NCI-H2196 (cell line): ENCODE results near the gene ZSWIM3.
A peak's percentile ranks its signal among the peaks of the same experiment; 100 is the strongest.
"Not testable (repeated sequence)": the region's sequence is repeated elsewhere in the genome, so short reads cannot be mapped to it uniquely, and the experiment has no call there.

Source experiments
- DNase-seq: peaks from one replicate; lab custom pipeline; 2025; ENCODE audit not compliant: unreplicated experiment; lab: John Stamatoyannopoulos, UW

The ZSWIM3 gene

DNA sequence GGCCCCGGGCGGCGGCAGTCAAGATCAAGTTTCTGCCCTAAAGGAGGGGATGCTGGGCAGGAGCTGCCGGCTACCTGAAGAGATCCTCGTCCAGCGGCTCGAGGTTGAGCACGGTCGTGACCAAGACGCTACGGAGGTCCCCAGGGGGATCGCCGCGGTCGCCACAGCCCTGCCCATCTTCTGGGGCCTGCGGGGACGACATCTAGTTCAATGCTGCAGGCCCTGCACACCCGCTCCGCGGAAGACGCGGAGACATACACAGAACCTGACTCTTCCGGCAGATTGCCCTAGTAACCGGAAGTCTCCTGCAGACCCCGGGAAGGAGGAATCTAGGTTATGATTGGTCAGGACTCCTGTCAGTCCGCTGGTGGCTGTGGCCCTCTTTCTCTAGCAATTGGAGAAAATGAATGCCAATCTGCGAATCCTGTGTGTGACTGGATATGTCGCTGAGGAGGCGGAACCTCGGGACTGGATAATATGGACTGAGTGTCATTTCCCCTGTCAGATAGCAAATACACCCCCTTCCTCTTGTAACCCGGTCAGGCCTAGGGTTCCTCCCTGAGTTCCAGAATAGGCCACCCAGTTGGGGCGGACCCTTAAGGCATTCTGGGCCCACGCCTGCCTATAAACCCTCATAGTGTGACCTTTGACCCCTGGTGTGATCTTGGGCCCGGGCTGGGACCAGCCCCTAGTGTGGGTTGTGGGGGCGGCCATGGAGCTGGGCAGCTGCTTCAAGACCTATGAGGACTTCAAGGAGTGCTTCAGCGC lies at the start of gene ZSWIM3, which contains the start of gene ACOT8:
ZSWIM3 (plus strand) TSS at position 501 of the 768 bp plus-strand sequence; CDS start at position 713, 212 bp downstream.
ACOT8 (minus strand) TSS at position 279 of the 768 bp plus-strand sequence; CDS start at position 202, 77 bp downstream.
- peak; percentile 100 for DNase-seq

DNA sequence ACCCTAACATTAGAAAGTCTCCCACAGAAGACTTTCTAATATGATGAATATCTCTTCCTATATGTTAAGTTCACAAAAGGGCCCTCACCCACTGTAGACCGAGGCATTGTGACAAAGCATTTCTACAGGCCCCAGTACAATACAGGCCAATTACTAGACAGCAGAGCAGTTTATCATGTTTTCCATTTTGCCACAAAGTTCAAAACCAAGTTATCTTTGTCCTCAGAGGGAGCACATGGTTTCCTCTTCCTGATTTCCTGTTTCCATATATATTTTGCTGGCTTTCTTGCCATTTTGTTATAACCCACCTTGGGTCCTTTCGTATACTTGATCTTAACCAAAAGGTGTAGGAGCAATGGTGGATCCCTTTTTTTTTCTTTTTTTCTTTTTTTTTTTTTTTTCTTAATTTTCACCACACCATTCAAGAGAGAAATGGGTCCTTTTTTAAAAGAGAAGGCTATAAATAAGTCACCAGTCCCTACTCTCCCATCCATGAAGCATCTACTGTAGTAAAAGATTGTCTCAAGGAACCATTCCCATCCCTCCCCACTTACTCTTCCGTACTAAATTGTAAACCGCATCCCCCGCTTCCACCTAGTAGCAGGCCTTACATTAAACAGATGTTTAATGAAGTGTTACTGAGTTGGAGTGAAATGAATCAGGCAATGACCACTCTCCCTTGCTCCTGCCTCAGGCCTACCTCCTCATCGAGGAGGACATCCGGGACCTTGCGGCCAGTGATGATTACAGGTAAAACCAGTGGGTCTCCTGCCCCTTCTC lies 47.0 kb upstream of the ZSWIM3 start:
- no peak for DNase-seq

DNA sequence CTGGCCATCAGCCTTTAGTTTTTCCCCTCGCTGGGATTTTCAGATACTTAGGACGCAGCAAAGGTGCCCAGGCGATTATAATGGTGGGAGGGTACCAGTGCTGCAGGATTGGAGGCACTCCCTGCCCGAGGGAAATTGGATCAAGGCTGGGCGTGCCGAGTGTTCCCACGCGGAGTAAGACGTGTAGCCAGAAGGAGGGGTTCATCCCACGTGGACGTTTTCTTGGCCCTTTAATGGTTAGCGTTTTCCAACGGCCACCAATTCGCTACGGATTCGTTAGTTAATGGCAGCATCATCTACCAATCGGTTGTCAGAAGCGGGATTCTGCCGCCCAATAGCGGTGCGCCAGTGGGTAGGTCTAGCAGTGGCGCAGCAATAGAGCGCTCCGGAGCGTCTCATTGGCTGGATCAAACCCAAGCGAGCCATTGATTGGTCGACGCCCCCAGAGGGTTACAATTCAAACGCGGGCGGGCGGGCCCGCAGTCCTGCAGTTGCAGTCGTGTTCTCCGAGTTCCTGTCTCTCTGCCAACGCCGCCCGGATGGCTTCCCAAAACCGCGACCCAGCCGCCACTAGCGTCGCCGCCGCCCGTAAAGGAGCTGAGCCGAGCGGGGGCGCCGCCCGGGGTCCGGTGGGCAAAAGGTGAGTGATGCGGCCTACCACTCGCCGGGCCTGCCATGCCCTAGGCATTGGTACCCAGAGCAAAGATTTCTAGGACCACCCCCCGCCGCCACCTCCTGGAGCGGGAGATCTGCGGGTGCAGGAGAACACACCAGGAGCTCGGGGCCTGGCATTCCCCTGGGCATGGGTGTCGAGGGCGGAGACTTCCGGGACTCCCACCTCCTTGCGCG lies 45.0 kb upstream of the ZSWIM3 start, which contains the start of gene UBE2C:
UBE2C (plus strand) TSS at position 488 of the 849 bp plus-strand sequence; CDS start at position 540, 52 bp downstream.
- peak; percentile 99 for DNase-seq

DNA sequence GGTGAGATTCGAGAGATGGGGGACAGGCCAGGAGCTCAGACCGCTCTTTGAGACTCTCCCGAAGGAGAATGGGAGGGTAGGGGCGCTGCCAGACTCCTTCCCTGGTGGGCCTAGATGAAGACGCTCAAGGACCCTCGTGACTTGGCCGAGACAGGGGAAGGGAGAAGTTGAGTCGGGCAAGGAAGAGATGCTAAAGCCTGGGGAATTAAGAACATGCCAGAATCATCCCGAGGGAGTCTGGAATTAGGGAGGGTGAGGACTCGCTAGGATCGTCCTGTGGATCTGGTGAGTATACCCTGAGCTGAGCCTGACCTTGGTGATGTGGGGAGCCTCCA lies 44.4 kb upstream of the ZSWIM3 start:
- no peak for DNase-seq

DNA sequence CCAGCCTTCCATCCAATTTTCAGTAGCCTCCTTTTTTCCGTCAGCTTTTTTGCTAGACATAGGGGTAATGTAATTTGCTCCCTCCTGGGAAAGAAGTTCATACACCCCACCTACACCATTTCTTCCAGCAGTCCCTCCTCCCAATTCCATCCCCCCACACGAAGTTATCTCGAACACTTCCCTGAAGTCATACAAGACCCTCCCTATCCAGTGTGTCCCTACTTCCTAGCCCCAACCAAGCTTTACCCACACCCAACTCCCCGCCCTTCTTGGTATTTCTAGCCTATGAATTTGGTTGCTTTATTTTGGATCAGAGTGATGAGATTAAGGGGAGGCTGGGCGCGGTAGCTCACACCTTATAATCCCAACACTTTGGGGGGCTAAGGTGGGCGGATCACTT lies 43.9 kb upstream of the ZSWIM3 start:
- no peak for DNase-seq

DNA sequence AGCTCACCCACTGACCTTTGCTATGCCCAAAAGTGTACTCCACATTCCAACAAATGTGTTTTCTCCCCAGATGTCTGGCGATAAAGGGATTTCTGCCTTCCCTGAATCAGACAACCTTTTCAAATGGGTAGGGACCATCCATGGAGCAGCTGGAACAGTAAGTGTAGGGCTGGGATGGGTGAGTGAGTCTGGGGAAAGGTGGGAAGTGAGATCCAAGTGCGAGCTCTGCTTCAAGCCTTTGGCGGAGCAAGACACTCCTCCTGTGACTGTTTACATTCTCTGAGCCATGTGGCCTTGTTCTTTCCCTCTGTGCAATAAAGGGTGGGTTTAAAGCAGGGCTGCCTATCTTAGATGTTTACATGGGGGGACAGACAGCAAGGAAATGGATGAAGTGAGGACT lies 43.1 kb upstream of the ZSWIM3 start:
- DNase-seq: no peak

DNA sequence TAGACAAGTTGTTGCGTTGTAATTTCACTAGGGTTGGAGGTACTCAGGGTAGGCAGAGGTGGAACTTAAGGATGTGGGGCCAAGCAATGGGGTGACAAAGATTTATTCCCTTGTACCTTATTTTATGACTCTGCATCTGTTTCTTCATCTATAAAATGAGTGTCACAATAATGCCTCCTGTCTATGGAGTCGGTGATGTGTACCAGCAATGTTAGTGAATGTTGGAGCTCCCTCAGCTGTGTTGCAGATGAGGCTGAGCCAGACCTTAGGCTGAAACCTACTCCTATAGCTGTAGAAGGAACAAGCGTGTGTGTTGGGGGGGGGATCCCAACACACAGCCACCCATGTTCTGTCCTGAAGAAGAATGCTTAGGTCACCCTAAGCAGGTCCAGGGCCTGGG lies 40.5 kb upstream of the ZSWIM3 start:
- DNase-seq: no peak

DNA sequence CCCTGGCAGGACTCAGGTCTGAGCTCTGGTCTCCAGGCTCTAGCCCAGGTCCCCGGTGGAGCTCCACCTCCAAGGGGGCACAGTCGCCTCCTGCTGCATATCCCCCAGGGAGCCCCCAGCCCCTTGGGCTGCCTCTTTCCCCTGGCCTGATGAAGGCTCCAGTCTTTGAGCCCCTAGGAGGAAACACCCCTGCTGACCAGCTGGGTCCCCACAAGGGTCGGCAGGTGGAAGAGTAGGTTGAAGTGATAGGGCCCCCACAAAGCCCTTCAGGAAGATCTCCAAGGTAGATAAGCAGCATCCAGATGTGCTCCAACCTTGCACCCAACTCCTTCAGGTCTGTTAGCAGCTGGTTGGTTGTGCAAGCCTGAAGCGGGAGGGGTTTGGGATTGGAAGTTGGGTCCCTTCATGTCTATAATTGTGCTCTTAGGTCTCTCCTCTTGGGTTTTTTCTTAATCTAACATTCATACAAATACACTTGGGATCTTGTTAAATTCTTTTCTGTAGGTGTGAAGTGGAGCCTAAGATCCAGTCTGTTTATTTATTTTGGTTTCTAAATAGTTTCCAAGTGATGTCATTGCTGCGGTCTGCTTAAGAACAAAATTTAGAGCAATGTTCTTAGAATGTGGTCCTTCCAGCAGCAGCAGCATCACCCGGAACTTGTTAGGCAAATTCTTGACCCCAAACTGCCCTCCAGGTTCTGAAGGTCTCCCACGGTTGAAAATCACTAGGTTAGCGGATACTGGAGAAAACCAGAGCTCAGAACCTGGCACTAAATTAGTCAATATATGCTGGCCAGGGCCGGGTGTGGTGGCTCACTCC lies 39.8 kb upstream of the ZSWIM3 start:
- DNase-seq: no peak

DNA sequence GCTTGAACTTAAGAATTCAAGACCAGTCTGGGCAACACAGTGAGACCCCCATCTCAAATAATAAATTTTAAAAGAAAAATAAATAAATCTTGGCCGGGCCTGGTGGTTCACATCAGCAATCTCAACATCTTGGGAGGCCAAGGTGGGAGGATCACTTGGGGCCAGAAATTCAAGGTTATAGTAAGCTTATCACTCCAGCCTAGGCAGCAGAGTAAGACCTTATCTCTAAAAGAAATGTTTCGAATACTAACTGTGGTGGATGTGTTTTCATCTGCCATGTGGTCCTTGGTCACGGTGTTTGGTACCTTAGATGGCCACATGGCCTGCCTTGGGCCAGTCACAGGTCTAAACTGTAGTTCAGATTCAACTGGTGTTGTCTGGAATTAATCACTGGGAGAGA lies 39.2 kb upstream of the ZSWIM3 start:
- DNase-seq: no peak

DNA sequence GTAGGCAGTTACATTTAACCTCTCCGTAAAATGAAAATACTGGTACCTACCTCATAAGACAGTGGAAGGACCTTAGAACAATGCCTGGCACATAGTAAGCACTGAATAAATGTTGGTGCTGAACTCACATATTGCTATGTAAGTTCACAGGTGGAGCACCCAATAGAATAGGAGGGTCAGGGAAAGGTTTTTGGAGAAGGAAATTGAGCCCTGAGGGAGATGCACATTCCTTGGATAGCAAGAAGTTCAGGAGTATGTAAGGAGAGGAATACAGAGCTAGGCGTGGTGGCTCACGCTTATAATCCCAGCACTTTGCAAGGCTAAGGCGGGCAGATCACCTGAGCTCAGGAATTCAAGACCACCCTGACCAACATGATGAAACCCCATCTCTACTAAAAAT lies 37.9 kb upstream of the ZSWIM3 start:
- no peak for DNase-seq

DNA sequence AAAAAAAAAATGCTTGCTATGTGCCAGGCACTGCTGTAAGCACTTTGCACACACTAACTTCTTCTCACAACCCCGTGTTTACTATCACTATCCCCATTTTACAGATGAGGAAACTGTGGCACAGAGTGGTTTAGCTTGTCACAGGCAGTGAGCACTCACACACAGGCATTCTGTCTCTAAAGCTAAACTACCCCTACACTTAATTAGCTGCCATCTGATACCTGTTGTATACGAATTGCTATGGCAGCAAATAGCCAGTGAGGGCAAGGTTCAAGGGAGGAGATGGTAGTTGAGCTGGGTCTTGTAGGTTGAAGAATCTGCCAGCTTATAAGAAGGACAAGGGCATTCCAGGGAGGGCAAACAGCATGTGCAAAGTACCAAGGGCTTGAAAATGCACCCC lies 35.5 kb upstream of the ZSWIM3 start:
- no peak for DNase-seq

DNA sequence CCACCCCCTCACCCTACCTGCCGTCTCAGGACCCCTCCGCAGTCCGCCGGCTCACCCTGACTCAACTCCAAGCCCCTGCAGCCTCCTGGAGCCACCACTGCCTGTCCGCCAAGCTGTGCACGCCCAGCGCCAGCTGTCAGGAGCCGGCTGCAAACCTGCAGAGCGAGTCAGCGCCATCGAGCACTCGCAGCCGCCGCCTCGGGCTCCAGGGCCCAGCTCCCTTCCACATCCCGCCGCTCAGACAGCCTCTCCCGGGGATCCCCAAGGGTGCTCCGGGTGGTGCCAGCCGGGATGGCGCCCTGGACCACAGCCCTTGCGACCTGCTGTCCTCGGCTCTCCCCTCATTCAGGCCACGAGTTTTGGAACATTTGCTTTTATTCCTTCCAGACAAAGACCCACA lies 34.6 kb upstream of the ZSWIM3 start:
- no peak for DNase-seq

DNA sequence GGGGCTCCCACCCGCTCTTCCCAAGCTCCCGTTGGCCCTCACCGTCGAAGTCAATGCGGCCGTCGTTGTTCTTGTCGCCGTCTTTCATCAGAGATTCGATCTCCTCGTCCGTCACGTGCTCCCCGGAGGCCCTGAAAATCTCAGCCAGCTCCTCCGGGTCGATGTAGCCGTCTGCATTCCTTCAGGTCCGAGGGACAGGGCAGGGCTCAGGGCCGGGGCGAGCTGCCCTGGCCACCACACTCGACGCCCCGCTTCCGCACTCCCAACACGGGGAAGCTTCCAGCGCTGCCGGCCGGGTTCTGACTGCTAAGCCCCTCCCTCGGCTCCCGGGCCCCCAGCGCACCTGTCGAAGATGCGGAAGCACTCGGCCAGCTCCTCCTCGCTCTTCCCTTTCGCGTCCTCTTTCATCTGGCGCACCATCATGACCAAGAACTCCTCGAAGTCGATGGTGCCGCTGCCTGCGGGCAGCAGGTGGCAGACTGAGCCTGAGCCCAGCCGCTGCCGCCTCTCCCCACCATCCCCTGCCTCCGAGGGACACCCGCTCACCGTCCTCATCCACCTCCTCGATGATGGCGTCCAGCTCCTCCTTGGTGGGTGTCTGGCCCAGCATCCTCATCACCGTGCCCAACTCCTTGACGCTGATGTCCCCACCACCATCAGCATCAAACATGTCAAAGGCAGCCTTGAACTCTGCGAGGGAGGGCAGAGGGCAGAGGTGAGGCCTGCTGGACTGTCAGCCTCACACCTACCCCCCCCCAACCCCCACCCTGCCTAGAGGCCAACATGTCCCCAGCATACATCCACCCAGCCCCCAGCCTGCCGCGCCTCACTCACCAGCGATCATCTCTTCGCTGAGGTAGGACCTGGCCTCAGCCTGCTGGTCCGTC lies 33.2 kb upstream of the ZSWIM3 start:
- no peak for DNase-seq

DNA sequence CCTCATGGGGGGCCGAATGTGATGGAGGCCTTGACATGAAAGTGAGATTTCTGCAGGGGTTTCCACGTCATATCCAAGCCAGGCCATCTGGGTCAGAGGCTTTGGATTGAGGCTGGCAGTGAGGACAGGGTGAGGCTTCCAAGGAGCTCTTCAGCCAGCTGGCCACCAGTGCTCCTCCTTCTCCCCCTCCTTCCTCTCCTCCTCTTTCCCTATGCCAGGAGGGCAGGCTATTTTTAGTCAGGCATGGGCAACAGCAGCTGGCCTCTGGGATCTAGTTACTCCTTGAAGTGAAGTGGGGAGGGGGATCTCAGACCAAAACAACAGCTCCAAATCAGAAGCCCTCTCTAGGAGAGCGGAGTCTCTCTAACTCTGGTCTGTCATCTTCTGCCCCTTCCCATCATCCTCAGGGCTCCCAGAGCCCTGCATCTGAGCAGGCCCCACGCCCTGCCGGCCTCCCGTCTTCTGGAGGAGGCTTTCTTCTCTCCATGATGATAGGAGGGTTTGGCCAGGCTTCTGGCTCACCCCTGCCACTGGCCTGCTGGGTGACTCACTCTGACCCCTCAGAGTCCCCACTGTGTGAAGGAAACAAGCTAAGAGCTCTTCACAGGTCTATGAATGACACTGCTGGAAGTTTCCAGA lies 30.9 kb upstream of the ZSWIM3 start:
- no peak for DNase-seq

DNA sequence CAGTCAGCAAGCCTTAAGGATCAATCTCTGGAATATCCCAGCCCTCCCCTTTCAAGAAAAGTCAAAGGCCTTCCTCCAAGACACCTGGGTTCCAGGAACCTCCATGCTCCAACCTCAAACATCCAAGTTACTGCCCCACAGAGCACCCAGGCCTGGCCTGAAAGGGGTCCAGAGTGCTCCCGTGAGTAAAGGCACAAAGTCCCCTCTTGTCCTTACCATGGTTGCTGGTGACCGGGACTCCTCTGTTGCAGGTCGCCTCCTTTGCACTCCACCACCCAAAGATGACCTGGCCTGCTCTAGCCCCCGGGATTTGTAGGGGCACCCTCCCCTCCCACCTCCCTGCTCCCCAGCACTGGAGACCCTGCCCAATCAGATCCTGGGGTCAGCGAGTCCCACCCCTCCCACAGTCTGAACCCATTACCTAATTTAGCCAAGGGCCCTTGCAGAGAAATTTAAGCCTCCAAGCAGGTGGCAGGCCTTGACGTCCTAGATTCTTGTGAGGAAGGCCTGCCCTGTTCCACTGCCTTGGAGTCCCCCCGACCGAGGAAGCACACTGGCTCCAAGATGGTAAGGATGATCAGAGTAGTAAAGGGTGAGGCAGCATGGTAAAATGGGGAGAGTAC lies 30.3 kb upstream of the ZSWIM3 start, which contains the start of gene TNNC2:
TNNC2 (minus strand) TSS at position 283 of the 623 bp plus-strand sequence; CDS start at position 219, 64 bp downstream.
- no peak for DNase-seq

DNA sequence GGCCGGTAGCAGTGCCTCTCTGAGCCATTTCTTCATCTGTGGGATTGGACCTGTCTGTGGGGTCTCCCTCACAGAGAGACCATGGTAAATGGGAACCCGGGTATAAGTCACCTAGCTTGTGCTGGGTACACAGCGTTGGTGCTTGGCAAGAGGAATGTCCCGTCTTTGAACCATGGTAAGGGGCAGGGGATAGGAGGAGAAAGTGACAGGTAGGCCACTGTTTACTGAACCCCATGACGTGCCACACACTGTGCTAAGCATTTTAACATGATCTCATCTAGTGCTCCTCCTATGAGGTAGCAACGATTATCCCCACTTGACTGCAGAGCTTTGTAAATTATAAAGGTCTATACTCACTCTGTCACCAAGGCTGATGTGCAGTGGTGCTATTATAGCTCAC lies 29.7 kb upstream of the ZSWIM3 start:
- DNase-seq: no peak

DNA sequence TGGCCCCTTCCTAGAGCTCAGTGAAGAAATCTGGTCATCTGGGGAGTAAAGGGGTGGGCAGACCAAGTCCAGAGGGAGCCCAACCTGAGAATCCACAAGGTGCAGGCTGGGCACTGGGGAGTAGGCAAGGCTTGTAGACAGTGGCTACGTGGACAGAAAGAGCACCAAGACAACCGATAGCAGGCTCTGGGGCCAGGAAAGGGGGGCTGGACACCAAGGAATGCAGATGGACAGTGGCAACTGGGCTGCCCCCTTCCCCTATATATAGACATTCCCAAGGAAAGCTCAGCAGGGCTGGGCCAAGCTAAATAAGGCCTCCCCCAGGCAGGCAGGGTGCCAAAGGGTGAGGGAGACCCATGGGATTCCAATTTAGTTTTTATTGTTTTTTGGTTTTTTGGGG lies 28.8 kb upstream of the ZSWIM3 start:
- DNase-seq: no peak

DNA sequence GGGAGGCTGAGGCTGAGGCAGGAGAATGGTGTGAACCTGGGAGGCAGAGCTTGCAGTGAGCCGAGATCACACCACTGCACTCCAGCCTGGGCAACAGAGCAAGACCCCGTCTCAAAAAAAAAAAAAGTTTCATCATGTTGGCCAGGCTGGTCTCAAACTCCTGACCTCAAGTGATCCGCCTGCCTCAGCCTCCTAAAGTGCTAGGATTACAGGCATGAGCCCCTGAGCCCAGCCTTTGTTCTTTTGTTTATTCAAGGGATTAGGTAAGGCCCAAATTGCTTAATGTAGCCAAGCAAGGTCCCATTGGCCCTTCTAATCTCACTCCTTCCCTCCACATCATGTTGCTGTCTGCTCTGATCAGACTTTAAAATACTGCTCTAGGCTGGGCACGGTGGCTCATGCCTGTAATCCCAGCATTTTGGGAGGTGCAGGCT lies 27.7 kb upstream of the ZSWIM3 start:
- not testable (repeated sequence) for DNase-seq
